ENCODE data around the gene SCNN1A. TPM values are rescaled to one million over a fixed set of nuclear protein-coding genes. Genes with fewer than 3 reads are reported as not detected.

The SCNN1A gene
- total RNA-seq, 1 experiment from 2014 or later = 549 TPM

- BruUV-seq (replicated peaks) = no TSS peak
- Histone ChIP-seq H3K27ac (no peak overlapping the region), H3F3A (ENCODE audit: insufficient read depth, low read depth) (peaks cover 74% of the 10 kb centered on the region), H3K4me2 (no peak overlapping the region), H3K4me3 (no peak overlapping the region), H4K20me1 (ENCODE audit: insufficient read depth) (peaks cover 3% of the 10 kb centered on the region), H3K27me3 (ENCODE audit: insufficient read depth, low read depth) (no peaks in the 10 kb centered on the region), H3K4me1 (replicated peaks; ENCODE audit: insufficient read depth) (peaks cover 10% of the 10 kb centered on the region), H2AFZ (no peak overlapping the region), H3K9me3 (ENCODE audit: insufficient read depth, low read depth) (no peaks in the 10 kb centered on the region), H3K36me3 (ENCODE audit: low read depth) (peaks cover 42% of the 10 kb centered on the region), H3K9me2 (ENCODE audit: insufficient read depth) (no peaks in the 10 kb centered on the region), H3K79me2 (ENCODE audit: low read depth) (peaks cover 27% of the 10 kb centered on the region)
- ChIA-PET CTCF (interaction anchor here (1.0 kb wide), 1 partner anchor 28 kb away, joined by 3 read pairs; no protein-coding TSS in a partner anchor), POLR2A (ENCODE audit: unreplicated experiment) (no interaction called here)
- intact Hi-C loops (cut with micrococcal nuclease; ENCODE audit: unreplicated experiment) = no loop called here
- TF ChIP-seq EZH2 (IDR thresholded peaks at IDR 0.05; ENCODE audit: low read depth) = no peak
- no peak for TF ChIP-seq CTCF (conservative IDR thresholded peaks at IDR 0.05)
- DNase-seq = no peak
Measured at GRCh38 chr12:6391013-6391412, 15.7 kb upstream of the SCNN1A start.

- DNase-seq = no peak
- H2AFZ ChIP-seq = no peak overlapping the region
- intact Hi-C loops (cut with micrococcal nuclease; ENCODE audit: unreplicated experiment) = no loop called here
- H3K27ac ChIP-seq = no peak overlapping the region
- POLR2A ChIA-PET (ENCODE audit: unreplicated experiment) = interaction anchor here (0.5 to 0.6 kb wide), 3 partner anchors 15 to 194 kb away, joined by 4 to 16 read pairs (median 8); partner anchors contain the start of gene SCNN1A
- H3K4me2 ChIP-seq = no peak overlapping the region
- H4K20me1 ChIP-seq (ENCODE audit: insufficient read depth) = peaks cover 3% of the 10 kb centered on the region
- H3K36me3 ChIP-seq (ENCODE audit: low read depth) = peaks cover 43% of the 10 kb centered on the region
- CTCF ChIA-PET = no interaction called here
- peaks cover 33% of the 10 kb centered on the region for H3K79me2 ChIP-seq (ENCODE audit: low read depth)
- BruUV-seq (replicated peaks) = no TSS peak
- TF ChIP-seq EZH2 (IDR thresholded peaks at IDR 0.05; ENCODE audit: low read depth) (no peak), CTCF (conservative IDR thresholded peaks at IDR 0.05) (no peak)
- H3K4me1 ChIP-seq (replicated peaks; ENCODE audit: insufficient read depth) = peaks cover 17% of the 10 kb centered on the region
- no peaks in the 10 kb centered on the region for H3K27me3 ChIP-seq (ENCODE audit: insufficient read depth, low read depth)
- H3K4me3 ChIP-seq = no peak overlapping the region
- no peaks in the 10 kb centered on the region for H3K9me3 ChIP-seq (ENCODE audit: insufficient read depth, low read depth)
- H3K9me2 ChIP-seq (ENCODE audit: insufficient read depth) = no peaks in the 10 kb centered on the region
- H3F3A ChIP-seq (ENCODE audit: insufficient read depth, low read depth) = peaks cover 70% of the 10 kb centered on the region
Measured at GRCh38 chr12:6390084-6390799, 14.9 kb upstream of the SCNN1A start.

- POLR2A ChIA-PET (ENCODE audit: unreplicated experiment) = interaction anchor here (0.6 to 0.7 kb wide), 4 partner anchors 61 to 467 kb away, joined by 3 to 5 read pairs (median 3); no protein-coding TSS in a partner anchor
- H4K20me1 ChIP-seq (ENCODE audit: insufficient read depth) = peaks cover 3% of the 10 kb centered on the region
- peaks cover 43% of the 10 kb centered on the region for H3K36me3 ChIP-seq (ENCODE audit: low read depth)
- H3K4me2 ChIP-seq = no peak overlapping the region
- intact Hi-C loops (cut with micrococcal nuclease; ENCODE audit: unreplicated experiment) = no loop called here
- H3K27me3 ChIP-seq (ENCODE audit: insufficient read depth, low read depth) = no peaks in the 10 kb centered on the region
- BruUV-seq (replicated peaks) = no TSS peak
- H3K4me1 ChIP-seq (replicated peaks; ENCODE audit: insufficient read depth) = peaks cover 29% of the 10 kb centered on the region
- no peak overlapping the region for H2AFZ ChIP-seq
- no peaks in the 10 kb centered on the region for H3K9me3 ChIP-seq (ENCODE audit: insufficient read depth, low read depth)
- H3K79me2 ChIP-seq (ENCODE audit: low read depth) = peaks cover 52% of the 10 kb centered on the region
- peaks cover 53% of the 10 kb centered on the region for H3F3A ChIP-seq (ENCODE audit: insufficient read depth, low read depth)
- DNase-seq = no peak
- H3K27ac ChIP-seq = no peak overlapping the region
- no peaks in the 10 kb centered on the region for H3K9me2 ChIP-seq (ENCODE audit: insufficient read depth)
- CTCF ChIA-PET = no interaction called here
- no peak overlapping the region for H3K4me3 ChIP-seq
- no peak for TF ChIP-seq EZH2 (IDR thresholded peaks at IDR 0.05; ENCODE audit: low read depth)
- no peak for TF ChIP-seq CTCF (conservative IDR thresholded peaks at IDR 0.05)
Measured at GRCh38 chr12:6387541-6387940, 12.2 kb upstream of the SCNN1A start.

Data from PC-9 (cell line).